Natural killer cell (primary cell): Measurements from ENCODE around the gene CDH8. TPM values are rescaled to one million over a fixed set of nuclear protein-coding genes. Genes with fewer than 3 reads are reported as not detected.

Source experiments
- ATAC-seq, 3 donors: fragments of 150-1000 bp in 2 of 3; fragments of 200-7000 bp in 1 of 3; cut with Tn5 transposase; 1 replicate in 1 of 3; 2 replicates in 2 of 3; pipeline ENCODE4 v1.10.0; 2021; ENCODE audit warnings: mild to moderate bottlenecking in 2 of 3, moderate library complexity in 2 of 3
- DNase-seq, 2 donors: peaks; one replicate each; pipeline versions ENCODE4 v3.0.0 to v3.0.0-alpha.2; 2013 to 2021; ENCODE audit warnings: mixed read lengths in 1 of 2
- H3K27ac ChIP-seq: one replicate; pipeline ENCODE4 v1.5.1; 2013; ENCODE audit warnings: mild to moderate bottlenecking, low read length
- H3K27me3 ChIP-seq: one replicate; pipeline ENCODE4 v1.6.1; 2013; ENCODE audit warnings: low read length; ENCODE audit not compliant: control insufficient read depth, insufficient read depth
- H3K36me3 ChIP-seq: one replicate; pipeline ENCODE4 v1.6.1; 2013; ENCODE audit warnings: low read length; ENCODE audit not compliant: control insufficient read depth, insufficient read depth
- H3K4me1 ChIP-seq: one replicate; pipeline ENCODE4 v1.6.1; 2013; ENCODE audit warnings: low read length; ENCODE audit not compliant: control insufficient read depth, insufficient read depth
- H3K4me3 ChIP-seq: one replicate; pipeline ENCODE4 v1.5.1; 2013; ENCODE audit warnings: low read length
- H3K9me3 ChIP-seq: one replicate; pipeline ENCODE4 v1.6.1; 2013; ENCODE audit warnings: low read length; ENCODE audit not compliant: control insufficient read depth, insufficient read depth
- H3K27ac Mint-ChIP-seq, 2 donors: one replicate each; pipeline ENCODE4 v1.8.0; 2022; ENCODE audit warnings: mild to moderate bottlenecking in 2 of 2, mixed read lengths in 2 of 2, moderate library complexity in 1 of 2
- H3K27me3 Mint-ChIP-seq, 2 donors: one replicate each; pipeline ENCODE4 v1.8.0; 2022; ENCODE audit warnings: low read depth in 2 of 2, mixed read lengths in 2 of 2
- H3K36me3 Mint-ChIP-seq: one replicate; pipeline ENCODE4 v1.8.0; 2022; ENCODE audit warnings: mixed read lengths
- H3K4me1 Mint-ChIP-seq, 2 donors: one replicate each; pipeline ENCODE4 v1.8.0; 2022; ENCODE audit warnings: mixed read lengths in 2 of 2
- H3K4me3 Mint-ChIP-seq: one replicate; pipeline ENCODE4 v1.8.0; 2022; ENCODE audit warnings: mild to moderate bottlenecking, moderate library complexity, mixed read lengths
- H3K9me3 Mint-ChIP-seq, 2 donors: one replicate each; pipeline ENCODE4 v1.8.0; 2022; ENCODE audit warnings: mixed read lengths in 2 of 2
- WGBS: methylation state at CpG from one replicate; pipeline ENCODE4 v1.1.7; 2013; ENCODE audit warnings: missing lambda C conversion rate; ENCODE audit not compliant: insufficient coverage; 5-methylcytosine and 5-hydroxymethylcytosine counted together
- intact Hi-C: fragments of 100-400 bp; cut with micrococcal nuclease; formaldehyde crosslinking; loops from one replicate; pipeline ENCODE4 v1.14.2; 2022
- total RNA-seq, 4 donors: library from RNA; stranded (reverse); fragments of 120-200 nt in 1 of 4; gene quantifications; one replicate each; pipeline versions ENCODE4 v1.2.3 to v1.2.4, GENCODE V29; 2013 to 2022
- TF ChIP-seq, protein P1 (sequence below): fragments of 200-600 bp; IDR thresholded peaks from one replicate; pipeline ENCODE4 v1.8.0; 2022; ENCODE audit warnings: antibody characterized with exemption

Gene CDH8
- total RNA-seq, 3 donors from 2014 or later (not counting 1 experiment from before 2014, with no cell fraction given): not detected

DNA sequence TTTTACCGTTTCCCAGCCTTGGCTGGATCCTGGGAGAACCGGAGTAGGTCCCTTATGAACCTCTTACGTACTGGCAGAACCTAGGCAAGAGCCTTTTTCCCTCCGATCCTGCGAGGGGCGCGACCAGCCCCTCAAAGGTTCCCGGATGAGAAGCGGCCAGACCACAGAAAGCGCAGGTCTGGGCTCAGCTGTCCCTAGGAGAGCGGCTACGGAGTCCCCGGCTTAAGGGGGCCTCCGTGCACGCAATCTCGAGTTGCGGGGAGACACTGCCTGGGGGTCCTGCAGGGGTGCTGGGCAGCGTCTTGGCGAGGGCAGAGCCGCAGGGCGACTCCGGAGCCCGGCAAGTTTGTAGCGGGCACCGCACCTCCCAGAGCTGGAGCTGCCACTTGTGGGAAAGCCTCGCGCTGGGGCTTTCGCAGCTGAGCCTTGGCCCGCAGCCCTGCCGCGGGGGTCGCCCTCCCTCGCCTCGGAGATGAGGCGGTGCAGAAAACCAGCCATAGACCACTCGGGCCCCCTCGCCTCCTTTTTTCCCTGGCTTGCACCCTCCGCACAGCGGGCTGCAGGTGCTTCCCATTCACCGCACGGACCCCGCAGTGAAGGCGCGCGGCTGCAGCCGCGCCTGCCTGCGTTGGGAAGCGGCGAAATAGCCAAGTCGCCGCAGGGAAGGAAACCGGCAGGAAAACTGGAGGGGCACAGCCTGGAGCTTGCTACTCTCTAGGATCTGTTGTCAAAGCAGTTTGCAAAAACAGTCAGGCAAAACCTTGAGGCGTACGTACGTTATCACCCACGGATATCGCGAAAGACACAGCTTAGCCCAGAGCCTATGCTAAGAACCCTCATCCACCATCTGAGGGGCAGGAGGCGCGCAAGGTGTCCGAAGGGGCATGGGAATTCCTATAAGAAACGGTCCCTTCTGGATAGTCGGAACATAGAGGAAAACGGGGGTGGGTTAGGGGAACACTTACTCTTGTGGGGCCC lies 834 bp downstream of the CDH8 start:
- no peaks in the 10 kb centered on the region for H3K4me1 ChIP-seq
- peaks cover 7% of the 10 kb centered on the region for H3K36me3 Mint-ChIP-seq
- no peaks in the 10 kb centered on the region for H3K27me3 ChIP-seq
- intact Hi-C loops: no loop called here
- TF ChIP-seq, protein P1, sequence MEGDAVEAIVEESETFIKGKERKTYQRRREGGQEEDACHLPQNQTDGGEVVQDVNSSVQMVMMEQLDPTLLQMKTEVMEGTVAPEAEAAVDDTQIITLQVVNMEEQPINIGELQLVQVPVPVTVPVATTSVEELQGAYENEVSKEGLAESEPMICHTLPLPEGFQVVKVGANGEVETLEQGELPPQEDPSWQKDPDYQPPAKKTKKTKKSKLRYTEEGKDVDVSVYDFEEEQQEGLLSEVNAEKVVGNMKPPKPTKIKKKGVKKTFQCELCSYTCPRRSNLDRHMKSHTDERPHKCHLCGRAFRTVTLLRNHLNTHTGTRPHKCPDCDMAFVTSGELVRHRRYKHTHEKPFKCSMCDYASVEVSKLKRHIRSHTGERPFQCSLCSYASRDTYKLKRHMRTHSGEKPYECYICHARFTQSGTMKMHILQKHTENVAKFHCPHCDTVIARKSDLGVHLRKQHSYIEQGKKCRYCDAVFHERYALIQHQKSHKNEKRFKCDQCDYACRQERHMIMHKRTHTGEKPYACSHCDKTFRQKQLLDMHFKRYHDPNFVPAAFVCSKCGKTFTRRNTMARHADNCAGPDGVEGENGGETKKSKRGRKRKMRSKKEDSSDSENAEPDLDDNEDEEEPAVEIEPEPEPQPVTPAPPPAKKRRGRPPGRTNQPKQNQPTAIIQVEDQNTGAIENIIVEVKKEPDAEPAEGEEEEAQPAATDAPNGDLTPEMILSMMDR: no peak
- H3K27ac ChIP-seq: no peak overlapping the region
- H3K4me3 ChIP-seq: no peak overlapping the region
- no peaks in the 10 kb centered on the region for H3K36me3 ChIP-seq
- H3K4me3 Mint-ChIP-seq: no peak overlapping the region
- peaks cover 7 to 9% of the 10 kb centered on the region in 2 donors for H3K9me3 Mint-ChIP-seq
- peaks cover 15 to 17% of the 10 kb centered on the region in 2 donors for H3K27me3 Mint-ChIP-seq
- no peaks in the 10 kb centered on the region for H3K4me1 Mint-ChIP-seq
- WGBS: 3% methylated on average over 65 of the region's 65 CpGs
- ATAC-seq (no peak), DNase-seq (no peak)
- peaks cover 12% of the 10 kb centered on the region for H3K9me3 ChIP-seq
- no peak overlapping the region for H3K27ac Mint-ChIP-seq

DNA sequence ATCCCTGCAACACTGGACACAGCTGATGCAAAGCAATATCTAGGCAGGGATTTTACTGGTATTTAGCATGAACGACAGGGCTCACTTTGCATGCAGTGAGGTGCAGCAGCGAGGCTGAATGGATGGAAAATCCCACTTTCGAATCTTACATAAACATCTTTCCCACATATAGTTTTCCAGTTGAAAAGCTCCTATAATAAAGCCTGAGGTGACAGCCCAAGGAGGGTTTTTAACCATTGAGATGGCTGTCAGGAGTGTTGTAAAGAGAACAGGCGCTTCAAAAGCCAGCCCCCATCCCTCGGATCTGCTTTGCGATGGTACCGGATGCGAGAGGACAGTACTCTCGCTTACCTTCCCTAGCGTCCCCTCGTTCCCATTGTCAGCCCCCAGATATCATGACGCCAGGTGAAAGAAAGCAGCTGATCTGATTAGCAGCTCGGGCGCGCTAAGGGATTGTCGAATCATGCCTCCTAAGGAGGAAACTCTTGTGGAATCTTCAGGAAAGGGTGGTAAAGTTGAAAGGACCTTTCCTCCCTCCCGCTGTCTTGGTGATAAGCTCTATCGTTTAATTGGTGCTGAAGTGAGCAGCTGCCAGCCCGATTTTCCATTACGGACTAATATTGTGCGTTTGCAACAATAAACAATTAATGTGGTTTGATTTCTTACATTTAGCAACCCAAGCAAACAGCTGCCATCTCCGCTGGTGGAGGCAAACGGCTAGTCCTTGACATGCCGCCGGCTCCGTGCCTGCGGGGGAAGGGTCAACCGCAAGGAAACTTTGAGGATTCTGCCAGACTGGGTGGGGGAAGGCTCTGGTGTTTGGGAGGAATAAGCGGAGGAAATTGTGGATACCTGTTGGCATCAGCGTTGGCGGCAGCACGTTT lies 1.8 kb downstream of the CDH8 start:
- peaks cover 12% of the 10 kb centered on the region for H3K9me3 ChIP-seq
- ATAC-seq (no peak), DNase-seq (no peak)
- no peaks in the 10 kb centered on the region for H3K27me3 ChIP-seq
- no peaks in the 10 kb centered on the region for H3K4me1 ChIP-seq
- no peak overlapping the region for H3K27ac ChIP-seq
- TF ChIP-seq, protein P1: no peak
- 5% methylated on average over 32 of the region's 32 CpGs for WGBS
- H3K36me3 Mint-ChIP-seq: peaks cover 7% of the 10 kb centered on the region
- H3K4me3 Mint-ChIP-seq: no peak overlapping the region
- peaks cover 15 to 17% of the 10 kb centered on the region in 2 donors for H3K27me3 Mint-ChIP-seq
- intact Hi-C loops: no loop called here
- peaks cover 7 to 9% of the 10 kb centered on the region in 2 donors for H3K9me3 Mint-ChIP-seq
- H3K4me1 Mint-ChIP-seq: no peaks in the 10 kb centered on the region
- no peak overlapping the region for H3K27ac Mint-ChIP-seq
- no peaks in the 10 kb centered on the region for H3K36me3 ChIP-seq
- no peak overlapping the region for H3K4me3 ChIP-seq

DNA sequence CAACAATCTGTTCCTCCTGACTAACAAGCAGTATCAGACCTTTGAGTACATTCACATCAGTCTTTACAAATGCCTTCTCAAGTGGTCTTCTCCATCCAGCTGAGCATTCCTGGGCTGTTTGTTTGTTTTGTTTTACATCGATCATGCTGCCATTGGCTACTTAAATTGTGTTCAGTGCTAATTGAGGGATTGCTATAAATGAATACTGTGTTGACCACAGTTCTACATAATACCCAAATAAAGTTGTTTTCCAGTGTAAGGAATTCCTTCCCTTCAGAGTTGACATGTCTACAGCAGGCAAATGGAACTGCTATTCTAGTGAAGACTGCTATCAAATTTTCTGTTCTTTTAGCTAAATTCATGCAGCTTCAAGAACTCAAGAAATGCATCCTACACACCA lies 3.2 kb downstream of the CDH8 start:
- no peaks in the 10 kb centered on the region for H3K4me1 ChIP-seq
- no peaks in the 10 kb centered on the region for H3K36me3 ChIP-seq
- peaks cover 12% of the 10 kb centered on the region for H3K9me3 ChIP-seq
- no peaks in the 10 kb centered on the region for H3K27me3 ChIP-seq
- H3K9me3 Mint-ChIP-seq: peaks cover 4 to 6% of the 10 kb centered on the region in 2 donors
- DNase-seq (no peak), ATAC-seq (no peak)
- H3K36me3 Mint-ChIP-seq: peaks cover 12% of the 10 kb centered on the region
- no peak overlapping the region for H3K4me3 Mint-ChIP-seq
- WGBS: 60% methylated on average over 1 of the region's 1 CpG
- intact Hi-C loops: no loop called here
- no peaks in the 10 kb centered on the region for H3K4me1 Mint-ChIP-seq
- peaks cover 15 to 17% of the 10 kb centered on the region in 2 donors for H3K27me3 Mint-ChIP-seq
- TF ChIP-seq, protein P1: no peak
- H3K27ac Mint-ChIP-seq: no peak overlapping the region
- no peak overlapping the region for H3K27ac ChIP-seq
- H3K4me3 ChIP-seq: no peak overlapping the region
